Adrenal gland (tissue), 12 donors: Measurements from ENCODE around the gene MBNL3. TPM values are rescaled to one million over a fixed set of nuclear protein-coding genes. Genes with fewer than 3 reads are reported as not detected.
A peak's percentile ranks its signal among the peaks of the same experiment; 100 is the strongest.

Source experiments
- DNase-seq, 7 donors: peaks; one replicate each; pipeline ENCODE4 v3.0.0-alpha.2; 2019 to 2020
- H3K27ac ChIP-seq, 5 donors: fragments of 200-600 bp; sonication (generic) in 4 of 5; 1 replicate in 3 of 5; 2 replicates in 2 of 5; pipeline versions ENCODE4 v1.5.1 to v1.8.0; 2016 to 2020; ENCODE audit warnings: mild to moderate bottlenecking in 1 of 5
- H3K27me3 ChIP-seq: fragments of 200-600 bp; 2 replicates; pipeline ENCODE4 v1.8.0; 2021
- H3K36me3 ChIP-seq, 2 donors: fragments of 200-600 bp; replicated peaks in 1 of 2; 1 replicate in 1 of 2; 2 replicates in 1 of 2; pipeline versions ENCODE4 v1.5.1 to v1.8.0; 2018 to 2022
- H3K4me1 ChIP-seq, 2 donors: fragments of 200-600 bp; replicated peaks in 1 of 2; 1 replicate in 1 of 2; 2 replicates in 1 of 2; pipeline versions ENCODE4 v1.5.1 to v1.8.0; 2018 to 2021
- H3K4me3 ChIP-seq, 4 donors: fragments of 200-600 bp; sonication (generic) in 3 of 4; one replicate each; pipeline ENCODE4 v1.5.1; 2016 to 2018
- H3K9me3 ChIP-seq, 3 donors: fragments of 200-600 bp; sonication (generic) in 1 of 3; replicated peaks in 1 of 3; 1 replicate in 2 of 3; 2 replicates in 1 of 3; pipeline versions ENCODE4 v1.5.1 to v1.8.0; 2016 to 2021
- CTCF ChIP-seq, 6 experiments: fragments of 450-650 bp in 4 of 6; fragments of 200-600 bp in 2 of 6; sonication (generic) in 1 of 6; IDR thresholded peaks; 1 replicate in 5 of 6; 2 replicates in 1 of 6; pipeline versions ENCODE4 v1.5.1 to v1.8.0; 2016 to 2021; ENCODE audit warnings: antibody characterized with exemption in 6 of 6, mild to moderate bottlenecking in 2 of 6, moderate library complexity in 1 of 6
- POLR2A ChIP-seq, 2 donors: fragments of 450-650 bp; IDR thresholded peaks; one replicate each; pipeline ENCODE4 v1.6.1; 2017; ENCODE audit warnings: antibody characterized with exemption in 2 of 2, mild to moderate bottlenecking in 2 of 2, moderate library complexity in 1 of 2
- WGBS, 4 donors: extraction: QIAGEN DNeasy Blood & Tissue Kit in 2 of 4; methylation state at CpG; one replicate each; pipeline versions ENCODE4 v1.1.5 to v1.1.7; 2013 to 2017; 5-methylcytosine and 5-hydroxymethylcytosine counted together
- intact Hi-C, 2 donors: fragments of 100-400 bp; cut with DNase I; formaldehyde crosslinking; loops; one replicate each; pipeline versions ENCODE4 v1.14.1 to v1.15.0; 2022 to 2023
- polyA plus RNA-seq, 3 donors: library from polyadenylated mRNA; stranded (reverse); fragments of 200-250 nt in 2 of 3; fragments of 350-450 nt in 1 of 3; fragmentation: Illumina TruSeq in 1 of 3; extraction: RNeasy Lipid Tissue Mini Kit (QIAGEN cat#74804) in 1 of 3; gene quantifications; one replicate each; pipeline ENCODE4 v1.2.3, GENCODE V29; 2013 to 2014
- total RNA-seq, 9 donors: library from RNA; depleted of rRNA in 4 of 9; stranded (reverse); fragments of >200 nt in 4 of 9; fragments of 120-200 nt in 1 of 9; fragmentation: NEBNext Ultra II Directional in 1 of 9; extraction: Animal tissue kit (Norgen Biotek cat#: 25700) in 1 of 9; gene quantifications; one replicate each; pipeline versions ENCODE4 v1.1.0 to v1.2.4, GENCODE V29; 2013 to 2023
- donor health status: healthy with polysubstance abuse.
- donor health status: Bipolar disorder and iron deficiency.
- donor health status: DM: yes; HTN: yes; CAD: no.
- donor health status: DM: no; HTN: no; CAD: no.
- donor health status: DM: no; HTN: no; CAD: no.
- donor health status: DM: yes; HTN: yes; CAD: no.

MBNL3 gene
- total and polyA plus RNA-seq, 12 donors, result 2.4 to 166 (median 53.2) TPM

- intact Hi-C loops, result no loop called here
- WGBS, 4 donors, result 45 to 62% (median 58%) methylated on average over 3 of the region's 3 CpGs
- no peaks in the 10 kb centered on the region for H3K4me1 ChIP-seq
Measured at GRCh38 chrX:132467989-132468388, 20.8 kb downstream of the MBNL3 start.

GRCh38 chrX:132467026-132467425 is 21.8 kb downstream of the MBNL3 start:
- DNase-seq, result no peak
- H3K9me3 ChIP-seq, result peaks cover 0 to 3% (median 0%) of the 10 kb centered on the region in 3 donors
- TF ChIP-seq CTCF (IDR thresholded peaks at IDR 0.05) (no peak), POLR2A (IDR thresholded peaks at IDR 0.05) (no peak)
- no peak overlapping the region for H3K4me3 ChIP-seq
- 55 to 77% (median 61%) methylated on average over 3 of the region's 3 CpGs for WGBS, 4 donors
- H3K4me1 ChIP-seq, result no peaks in the 10 kb centered on the region
- intact Hi-C loops, result no loop called here
- H3K36me3 ChIP-seq, result no peaks in the 10 kb centered on the region
- H3K27ac ChIP-seq, result no peak overlapping the region
- peaks cover 7% of the 10 kb centered on the region for H3K27me3 ChIP-seq

More at GRCh38 chrX:132467989-132468388, 20.8 kb downstream of the MBNL3 start:
- Histone ChIP-seq H3K9me3 (peaks cover 0 to 3% (median 0%) of the 10 kb centered on the region in 3 donors), H3K4me3 (no peak overlapping the region), H3K27me3 (peaks cover 7% of the 10 kb centered on the region), H3K27ac (no peak overlapping the region), H3K36me3 (no peaks in the 10 kb centered on the region)
- DNase-seq, result no peak
- no peak for TF ChIP-seq POLR2A (IDR thresholded peaks at IDR 0.05)
- TF ChIP-seq CTCF (IDR thresholded peaks at IDR 0.05), result no peak

- TF ChIP-seq CTCF (IDR thresholded peaks at IDR 0.05), result peak; percentile 7 to 47 (median 28)
- TF ChIP-seq POLR2A (IDR thresholded peaks at IDR 0.05), result no peak
- intact Hi-C loops, result no loop called here
- Histone ChIP-seq H3K4me1 (no peaks in the 10 kb centered on the region), H3K27ac (no peak overlapping the region), H3K36me3 (no peaks in the 10 kb centered on the region), H3K9me3 (peaks cover 0 to 3% (median 0%) of the 10 kb centered on the region in 3 donors), H3K27me3 (peaks cover 7% of the 10 kb centered on the region), H3K4me3 (no peak overlapping the region)
- WGBS, 4 donors, result 52 to 79% (median 66%) methylated on average over 8 of the region's 8 CpGs
- no peak for DNase-seq
Measured at GRCh38 chrX:132463411-132463810, 25.4 kb downstream of the MBNL3 start.

- no peak overlapping the region for H3K27ac ChIP-seq
- intact Hi-C loops, result no loop called here
- no peak for TF ChIP-seq POLR2A (IDR thresholded peaks at IDR 0.05)
- no peak for TF ChIP-seq CTCF (IDR thresholded peaks at IDR 0.05)
Measured at GRCh38 chrX:132461886-132462285, 27.0 kb downstream of the MBNL3 start.

More at GRCh38 chrX:132461886-132462285, 27.0 kb downstream of the MBNL3 start:
- no peak overlapping the region for H3K4me3 ChIP-seq
- H3K4me1 ChIP-seq, result no peaks in the 10 kb centered on the region
- H3K9me3 ChIP-seq, result peaks cover 0 to 3% (median 0%) of the 10 kb centered on the region in 3 donors
- H3K27me3 ChIP-seq, result peaks cover 7% of the 10 kb centered on the region
- H3K36me3 ChIP-seq, result no peaks in the 10 kb centered on the region
- DNase-seq, result no peak
